ENCODE results near the gene ZNF263. TPM values are rescaled to one million over a fixed set of nuclear protein-coding genes. Genes with fewer than 3 reads are reported as not detected.
A peak's percentile ranks its signal among the peaks of the same experiment; 100 is the strongest.

ZNF263 gene
- 37.3 and 45.7 TPM in 2 replicates for total RNA-seq
- 18.8 and 29.5 TPM in 2 replicates for polyA plus RNA-seq

DNA sequence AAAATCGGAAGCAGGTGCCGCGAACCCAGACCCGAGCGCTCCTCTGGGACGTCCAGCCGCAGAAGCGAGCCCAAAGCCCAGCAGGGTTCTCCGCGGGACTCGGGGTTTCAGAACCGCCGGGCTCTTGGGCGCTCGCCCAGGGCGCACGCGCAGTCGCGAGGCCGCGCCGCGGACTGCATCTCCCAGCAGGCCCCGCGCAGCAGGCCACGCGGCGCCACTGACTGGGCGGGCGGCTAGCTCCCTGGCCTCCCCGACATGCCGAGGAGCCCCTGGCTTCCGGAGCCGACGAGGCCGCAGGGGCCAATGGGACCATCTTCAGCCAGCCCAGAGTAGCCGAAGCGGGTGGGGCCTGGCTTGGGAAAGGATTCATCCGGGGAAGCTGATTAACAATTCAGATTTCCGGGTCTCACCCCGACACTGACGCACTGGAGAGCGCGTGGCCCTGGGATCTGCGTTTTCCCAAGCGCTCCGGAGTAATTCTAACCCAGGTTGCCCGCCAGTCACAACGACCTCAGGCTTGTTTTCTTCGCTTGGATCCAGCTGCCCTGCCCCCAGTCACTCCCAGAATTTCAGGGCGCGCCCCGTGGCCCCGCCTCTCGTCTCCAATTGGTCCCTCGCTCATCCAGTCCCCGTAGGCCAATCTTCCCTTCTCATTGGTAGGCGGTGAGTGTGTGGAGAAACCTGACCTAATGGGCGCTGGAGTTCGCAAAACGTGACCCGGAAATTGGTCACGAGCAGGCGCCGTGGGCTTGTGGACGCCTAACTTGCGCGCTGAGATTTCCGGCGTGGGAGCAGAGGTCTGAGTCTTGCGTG, at the start of gene ZNF263:
ZNF263 (plus strand) TSS at position 762 of the 813 bp plus-strand sequence. CDS start 328 bp downstream, outside the sequence.
- no peaks in the 10 kb centered on the region for H3K36me3 ChIP-seq
- DNase-seq (ENCODE audit: low read depth in 1 of 2, low spot score in 1 of 2), result peak; percentile 96 to 99
- TF ChIP-seq, protein P1, sequence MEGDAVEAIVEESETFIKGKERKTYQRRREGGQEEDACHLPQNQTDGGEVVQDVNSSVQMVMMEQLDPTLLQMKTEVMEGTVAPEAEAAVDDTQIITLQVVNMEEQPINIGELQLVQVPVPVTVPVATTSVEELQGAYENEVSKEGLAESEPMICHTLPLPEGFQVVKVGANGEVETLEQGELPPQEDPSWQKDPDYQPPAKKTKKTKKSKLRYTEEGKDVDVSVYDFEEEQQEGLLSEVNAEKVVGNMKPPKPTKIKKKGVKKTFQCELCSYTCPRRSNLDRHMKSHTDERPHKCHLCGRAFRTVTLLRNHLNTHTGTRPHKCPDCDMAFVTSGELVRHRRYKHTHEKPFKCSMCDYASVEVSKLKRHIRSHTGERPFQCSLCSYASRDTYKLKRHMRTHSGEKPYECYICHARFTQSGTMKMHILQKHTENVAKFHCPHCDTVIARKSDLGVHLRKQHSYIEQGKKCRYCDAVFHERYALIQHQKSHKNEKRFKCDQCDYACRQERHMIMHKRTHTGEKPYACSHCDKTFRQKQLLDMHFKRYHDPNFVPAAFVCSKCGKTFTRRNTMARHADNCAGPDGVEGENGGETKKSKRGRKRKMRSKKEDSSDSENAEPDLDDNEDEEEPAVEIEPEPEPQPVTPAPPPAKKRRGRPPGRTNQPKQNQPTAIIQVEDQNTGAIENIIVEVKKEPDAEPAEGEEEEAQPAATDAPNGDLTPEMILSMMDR (IDR thresholded peaks at IDR 0.05; ENCODE audit: low read depth, low read length), result no peak
- H3K27ac ChIP-seq, result peak within 1 kb of the TSS; percentile 98
- no peaks in the 10 kb centered on the region for H3K9me3 ChIP-seq (ENCODE audit: low read depth)
- H3K4me1 ChIP-seq (ENCODE audit: low read depth), result peaks cover 10% of the 10 kb centered on the region
- no peaks in the 10 kb centered on the region for H3K27me3 ChIP-seq
- peak within 1 kb of the TSS; percentile 90 for H3K4me3 ChIP-seq

DNA sequence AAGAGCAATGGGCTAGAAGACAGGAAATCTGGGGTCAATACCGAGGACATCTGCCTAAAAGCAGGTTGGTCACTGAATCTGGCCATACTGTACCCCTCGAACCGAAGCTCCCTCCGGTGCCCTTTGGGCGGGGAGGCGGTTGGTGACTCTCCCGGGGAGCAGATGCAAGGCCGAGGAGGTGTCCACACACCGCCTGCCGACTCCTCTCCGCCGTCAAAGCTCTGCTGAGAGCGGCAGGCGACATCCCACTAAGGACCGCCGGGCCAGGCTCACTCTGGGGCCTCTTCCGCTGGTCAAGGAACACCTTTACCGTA, 48.8 kb upstream of the ZNF263 start:
- peak overlapping the region; percentile 91 for H3K27ac ChIP-seq
- H3K27me3 ChIP-seq, result no peaks in the 10 kb centered on the region
- DNase-seq (ENCODE audit: low read depth in 1 of 2, low spot score in 1 of 2), result no peak
- H3K4me1 ChIP-seq (ENCODE audit: low read depth), result peaks cover 8% of the 10 kb centered on the region
- peaks cover 31% of the 10 kb centered on the region for H3K36me3 ChIP-seq
- H3K9me3 ChIP-seq (ENCODE audit: low read depth), result no peaks in the 10 kb centered on the region
- H3K4me3 ChIP-seq, result peak overlapping the region; percentile 63
- TF ChIP-seq, protein P1 (IDR thresholded peaks at IDR 0.05; ENCODE audit: low read depth, low read length), result no peak

DNA sequence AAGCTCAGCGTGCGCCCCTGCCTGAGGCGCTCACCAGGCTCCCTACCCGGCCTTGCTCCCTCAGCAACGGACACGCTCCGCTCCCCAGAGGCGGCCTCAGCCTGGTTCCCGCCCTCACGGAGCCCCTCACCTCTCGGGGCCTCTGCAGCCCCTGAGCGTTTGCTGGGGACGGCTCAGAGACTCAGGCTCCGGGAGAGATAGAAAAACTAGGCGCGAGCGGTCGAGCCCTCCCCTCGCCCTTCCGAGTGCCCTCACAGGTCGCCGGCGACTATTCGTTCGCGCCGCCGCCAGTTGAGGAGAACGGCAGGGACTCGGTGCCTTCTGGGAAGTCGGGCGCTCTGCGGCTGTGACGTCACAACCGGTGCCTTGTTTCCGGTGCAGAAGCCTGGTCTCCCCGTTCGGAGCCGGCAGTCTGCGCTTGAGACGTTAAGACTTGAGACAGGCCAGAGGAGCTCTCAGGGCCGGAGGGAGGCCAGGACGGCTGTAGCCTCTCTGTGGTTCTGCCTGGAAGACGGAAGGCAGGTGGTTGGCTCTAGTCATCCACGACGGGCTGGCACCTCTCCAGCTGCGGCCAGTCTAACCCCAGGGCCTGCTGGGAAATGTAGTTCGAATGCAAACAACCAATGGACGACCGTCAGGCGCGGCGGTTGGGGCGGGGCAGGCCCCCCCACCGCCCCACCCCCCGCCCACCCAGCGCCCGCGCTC, 48.3 kb upstream of the ZNF263 start, which contains the start of gene ZNF200:
ZNF200 (minus strand) TSS at position 302 of the 705 bp plus-strand sequence. CDS start 1,403 bp downstream, outside the sequence.
- H3K4me1 ChIP-seq (ENCODE audit: low read depth), result peaks cover 8% of the 10 kb centered on the region
- DNase-seq (ENCODE audit: low read depth in 1 of 2, low spot score in 1 of 2), result peak; percentile 98 to 99
- H3K9me3 ChIP-seq (ENCODE audit: low read depth), result no peaks in the 10 kb centered on the region
- TF ChIP-seq, protein P1 (IDR thresholded peaks at IDR 0.05; ENCODE audit: low read depth, low read length), result no peak
- H3K27me3 ChIP-seq, result no peaks in the 10 kb centered on the region
- H3K36me3 ChIP-seq, result peaks cover 28% of the 10 kb centered on the region
- H3K4me3 ChIP-seq, result peak within 1 kb of the TSS; percentile 63
- H3K27ac ChIP-seq, result peak within 1 kb of the TSS; percentile 91

DNA sequence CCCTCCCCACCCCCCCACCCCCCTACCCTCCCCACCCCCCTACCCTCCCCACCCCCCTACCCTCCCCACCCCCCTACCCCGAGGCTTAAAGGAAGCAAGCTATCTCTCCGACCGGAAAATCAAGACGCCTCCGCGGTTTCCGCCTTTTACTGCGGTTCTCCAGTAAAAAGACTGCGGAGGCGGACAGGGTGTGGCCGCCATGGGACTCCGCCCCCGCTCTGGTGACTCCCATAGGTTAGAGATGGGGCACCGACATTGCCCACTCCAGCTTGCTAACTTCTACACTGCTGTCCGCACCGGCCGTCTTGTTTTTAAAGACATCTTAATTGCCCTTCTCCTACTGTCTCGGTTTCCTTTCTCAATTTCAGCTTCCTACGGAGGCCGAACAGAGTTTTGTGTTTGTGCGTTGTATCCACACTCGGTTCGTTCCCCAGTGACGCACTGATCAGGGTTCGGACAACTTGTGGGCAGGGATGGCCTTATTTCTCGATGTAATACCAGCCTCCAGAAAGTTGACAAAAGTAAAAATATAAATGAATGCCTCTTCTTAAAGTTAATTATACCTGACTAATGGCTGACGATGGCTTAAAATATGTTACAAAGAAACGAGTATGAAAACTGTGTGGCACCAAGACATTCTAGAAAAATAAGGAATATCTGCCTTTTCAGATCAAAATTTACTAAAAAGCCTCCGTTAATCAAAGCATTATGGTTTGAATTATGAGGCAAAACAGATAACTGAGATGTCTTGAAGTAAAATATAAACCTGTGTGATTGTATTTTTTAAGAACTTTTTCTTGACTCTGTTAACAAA, 47.2 kb upstream of the ZNF263 start:
- Histone ChIP-seq H3K4me1 (ENCODE audit: low read depth) (peaks cover 8% of the 10 kb centered on the region), H3K27ac (no peak overlapping the region), H3K27me3 (no peaks in the 10 kb centered on the region), H3K36me3 (peaks cover 18% of the 10 kb centered on the region), H3K9me3 (ENCODE audit: low read depth) (no peaks in the 10 kb centered on the region), H3K4me3 (no peak overlapping the region)
- TF ChIP-seq, protein P1 (IDR thresholded peaks at IDR 0.05; ENCODE audit: low read depth, low read length), result no peak
- peak; percentile 3 to 39 for DNase-seq (ENCODE audit: low read depth in 1 of 2, low spot score in 1 of 2)

DNA sequence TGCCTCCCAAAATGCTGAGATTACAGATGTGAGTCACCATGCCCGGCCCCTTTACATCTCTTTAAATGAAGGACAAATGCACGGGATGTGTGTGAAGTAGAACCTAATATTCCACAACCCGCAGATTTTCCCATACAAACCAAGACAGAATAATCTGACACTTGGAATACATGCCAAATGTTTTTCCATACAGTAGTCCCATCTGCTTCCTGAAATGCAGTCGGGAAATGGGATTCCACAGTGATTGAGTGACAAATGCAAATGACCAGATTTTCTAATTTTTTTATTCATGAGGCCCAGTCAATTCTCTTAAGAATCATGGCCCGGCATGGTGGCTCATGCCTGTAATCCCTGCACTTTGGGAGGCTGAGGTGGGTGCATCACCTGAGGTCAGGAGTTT, 41.5 kb upstream of the ZNF263 start:
- no peaks in the 10 kb centered on the region for H3K36me3 ChIP-seq
- no peaks in the 10 kb centered on the region for H3K4me1 ChIP-seq (ENCODE audit: low read depth)
- no peak overlapping the region for H3K4me3 ChIP-seq
- no peaks in the 10 kb centered on the region for H3K9me3 ChIP-seq (ENCODE audit: low read depth)
- H3K27ac ChIP-seq, result no peak overlapping the region
- no peaks in the 10 kb centered on the region for H3K27me3 ChIP-seq
- TF ChIP-seq, protein P1 (IDR thresholded peaks at IDR 0.05; ENCODE audit: low read depth, low read length), result no peak
- no peak for DNase-seq (ENCODE audit: low read depth in 1 of 2, low spot score in 1 of 2)

Data from cardiac muscle cell (in vitro differentiated cells and primary cell).